ENCODE results near the gene DHX16. TPM values are rescaled to one million over a fixed set of nuclear protein-coding genes. Genes with fewer than 3 reads are reported as not detected.

The DHX16 gene
- total RNA-seq, 1 experiment from 2014 or later = 34.8 TPM

DNA sequence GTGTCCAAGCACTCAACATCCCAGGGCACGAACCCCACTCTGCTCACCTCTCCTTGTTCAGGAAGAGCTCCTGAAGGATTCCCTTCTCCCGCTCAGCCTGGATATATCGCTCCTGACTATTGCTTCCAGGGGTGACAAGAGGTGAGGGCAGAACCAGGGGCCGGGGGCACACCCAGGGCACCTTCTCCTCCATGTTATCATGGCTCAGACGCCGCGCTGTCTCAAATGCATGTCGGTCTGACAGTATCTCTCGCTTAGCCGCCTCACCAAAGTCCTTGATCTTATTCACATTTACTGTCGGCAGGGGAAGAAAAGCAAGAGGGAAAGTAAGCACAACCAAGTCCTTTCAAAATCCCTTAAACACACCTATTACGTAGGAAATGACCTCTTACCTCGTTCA lies 68.8 kb downstream of the DHX16 start:
- H3K9me3 Mint-ChIP-seq = no peaks in the 10 kb centered on the region

More for the DNA sequence above, 68.8 kb downstream of the DHX16 start:
- no peak overlapping the region for H2AK5ac ChIP-seq (ENCODE audit: insufficient read length, low read length)
- Mint-ChIP-seq H3K27ac (no peak overlapping the region), H3K4me3 (no peak overlapping the region), H3K27me3 (ENCODE audit: low read depth) (peaks cover 2% of the 10 kb centered on the region), H3K4me1 (no peaks in the 10 kb centered on the region), H3K36me3 (ENCODE audit: insufficient read depth in 1 of 3, low read depth in 3 of 3) (peaks cover 63 to 94% (median 92%) of the 10 kb centered on the region in 3 experiments)
- DNase-seq = no peak
- no CpG with 5 or more reads among the region's 13 CpGs for WGBS (ENCODE audit: extremely low coverage, insufficient read length, low lambda C conversion rate)
- no peak overlapping the region for H3K27ac ChIP-seq (ENCODE audit: insufficient read length, low read depth, low read length)
- peaks cover 3% of the 10 kb centered on the region for H4K20me1 ChIP-seq (ENCODE audit: control insufficient read depth, insufficient read depth, insufficient read length)
- no peaks in the 10 kb centered on the region for H3K23me2 ChIP-seq (ENCODE audit: insufficient read length, low read depth, low read length, poor library complexity, severe bottlenecking)
- no peak overlapping the region for H3K4me2 ChIP-seq (ENCODE audit: insufficient read depth, insufficient read length, low read length)
- no peak overlapping the region for H2AFZ ChIP-seq (ENCODE audit: low read length)
- H3K4me1 ChIP-seq (ENCODE audit: insufficient read depth, low read length) = no peaks in the 10 kb centered on the region
- no peak overlapping the region for H3K23ac ChIP-seq (ENCODE audit: insufficient read length, low read depth, low read length)
- no peak overlapping the region for H2BK5ac ChIP-seq (ENCODE audit: insufficient read length, low read length)
- TF ChIP-seq, protein P1, sequence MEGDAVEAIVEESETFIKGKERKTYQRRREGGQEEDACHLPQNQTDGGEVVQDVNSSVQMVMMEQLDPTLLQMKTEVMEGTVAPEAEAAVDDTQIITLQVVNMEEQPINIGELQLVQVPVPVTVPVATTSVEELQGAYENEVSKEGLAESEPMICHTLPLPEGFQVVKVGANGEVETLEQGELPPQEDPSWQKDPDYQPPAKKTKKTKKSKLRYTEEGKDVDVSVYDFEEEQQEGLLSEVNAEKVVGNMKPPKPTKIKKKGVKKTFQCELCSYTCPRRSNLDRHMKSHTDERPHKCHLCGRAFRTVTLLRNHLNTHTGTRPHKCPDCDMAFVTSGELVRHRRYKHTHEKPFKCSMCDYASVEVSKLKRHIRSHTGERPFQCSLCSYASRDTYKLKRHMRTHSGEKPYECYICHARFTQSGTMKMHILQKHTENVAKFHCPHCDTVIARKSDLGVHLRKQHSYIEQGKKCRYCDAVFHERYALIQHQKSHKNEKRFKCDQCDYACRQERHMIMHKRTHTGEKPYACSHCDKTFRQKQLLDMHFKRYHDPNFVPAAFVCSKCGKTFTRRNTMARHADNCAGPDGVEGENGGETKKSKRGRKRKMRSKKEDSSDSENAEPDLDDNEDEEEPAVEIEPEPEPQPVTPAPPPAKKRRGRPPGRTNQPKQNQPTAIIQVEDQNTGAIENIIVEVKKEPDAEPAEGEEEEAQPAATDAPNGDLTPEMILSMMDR (conservative IDR thresholded peaks at IDR 0.05) = no peak
- H3K18ac ChIP-seq (ENCODE audit: insufficient read length, low read depth, low read length) = no peak overlapping the region
- H3K9ac ChIP-seq (ENCODE audit: extremely low read depth, insufficient read length, low read length) = no peak overlapping the region
- H3K14ac ChIP-seq (ENCODE audit: insufficient read depth, low read length) = no peak overlapping the region
- H2BK15ac ChIP-seq (ENCODE audit: low read depth, low read length) = no peak overlapping the region
- no peaks in the 10 kb centered on the region for H3K9me3 ChIP-seq (ENCODE audit: control insufficient read depth, low read depth, low read length)
- no peak overlapping the region for H2BK12ac ChIP-seq (ENCODE audit: insufficient read length, low read depth, low read length)
- no peak overlapping the region for H2BK20ac ChIP-seq (ENCODE audit: low read depth, low read length, poor library complexity, severe bottlenecking)
- H2BK120ac ChIP-seq (ENCODE audit: low read depth, low read length, poor library complexity, severe bottlenecking) = no peak overlapping the region
- no peak overlapping the region for H4K8ac ChIP-seq (replicated peaks; ENCODE audit: insufficient read length, low read depth, low read length)
- no peak overlapping the region for H4K5ac ChIP-seq (ENCODE audit: insufficient read length, low read depth, low read length)
- H3K27me3 ChIP-seq (ENCODE audit: insufficient read depth, low read length) = no peaks in the 10 kb centered on the region
- no peak overlapping the region for H3T11ph ChIP-seq (ENCODE audit: low read length)
- no peak overlapping the region for H4K91ac ChIP-seq (ENCODE audit: insufficient read length, low read depth, low read length)
- H3K79me2 ChIP-seq (ENCODE audit: insufficient read depth, low read length) = no peaks in the 10 kb centered on the region
- no peaks in the 10 kb centered on the region for H3K79me1 ChIP-seq (ENCODE audit: insufficient read depth, low read depth, low read length, poor library complexity, severe bottlenecking)
- H3K4ac ChIP-seq (ENCODE audit: low read depth, low read length) = no peak overlapping the region
- no peak overlapping the region for H3K56ac ChIP-seq (ENCODE audit: insufficient read length, low read depth, low read length)

Other genes starting within 250 kb of the DHX16 start
- gene HLA-E, start 183.5 kb downstream of the DHX16 start, total RNA-seq (2021) = 24.2 and 28.1 TPM in 2 replicates
- gene GNL1, start 116.5 kb downstream of the DHX16 start, total RNA-seq (2021) = 79.7 and 83.5 TPM in 2 replicates
- 15.8 and 17.0 TPM in 2 replicates for gene PRR3, start 115.7 kb downstream of the DHX16 start, total RNA-seq (2021)
- 118 TPM in 2 replicates for gene ABCF1, start 101.6 kb downstream of the DHX16 start, total RNA-seq (2021)
- 123 and 126 TPM in 2 replicates for gene PPP1R10, start 55.8 kb downstream of the DHX16 start, total RNA-seq (2021)
- 49.7 and 54.0 TPM in 2 replicates for gene MRPS18B, start 55.2 kb downstream of the DHX16 start, total RNA-seq (2021)
- 19.6 and 20.1 TPM in 2 replicates for gene ATAT1, start 46.1 kb downstream of the DHX16 start, total RNA-seq (2021)
- gene C6orf136, start 25.9 kb downstream of the DHX16 start, total RNA-seq (2021) = 22.2 and 23.9 TPM in 2 replicates
- 26.4 and 28.0 TPM in 2 replicates for gene PPP1R18, start 13.6 kb upstream of the DHX16 start, total RNA-seq (2021)
- gene NRM, start 18.0 kb upstream of the DHX16 start, total RNA-seq (2021) = 34.9 and 36.5 TPM in 2 replicates
- 72.2 and 77.6 TPM in 2 replicates for gene MDC1, start 44.3 kb upstream of the DHX16 start, total RNA-seq (2021)
- gene TUBB, start 47.3 kb upstream of the DHX16 start, total RNA-seq (2021) = 1,719 and 1,734 TPM in 2 replicates
- gene FLOT1, start 69.7 kb upstream of the DHX16 start, total RNA-seq (2021) = 107 and 111 TPM in 2 replicates
- 42.9 and 43.5 TPM in 2 replicates for gene IER3, start 71.5 kb upstream of the DHX16 start, total RNA-seq (2021)
- gene DDR1, start 211.5 kb upstream of the DHX16 start, total RNA-seq (2021) = 254 and 258 TPM in 2 replicates
- gene GTF2H4, start 235.2 kb upstream of the DHX16 start, total RNA-seq (2021) = 58.2 and 60.8 TPM in 2 replicates
- 61.9 and 68.2 TPM in 2 replicates for gene VARS2, start 241.2 kb upstream of the DHX16 start, total RNA-seq (2021)

All from H9 (cell line).